HepG2 (cell line): ENCODE measurements around the gene C19orf44. TPM values are rescaled to one million over a fixed set of nuclear protein-coding genes. Genes with fewer than 3 reads are reported as not detected.
A peak's percentile ranks its signal among the peaks of the same experiment; 100 is the strongest.

Experiments used
- CHD2 ChIP-seq: IDR thresholded peaks from 2 replicates; pipeline ENCODE4 v1.6.1; 2011; ENCODE audit warnings: low read depth, low read length, improper control_type of control experiment
- DMAP1 ChIP-seq: IDR thresholded peaks from 2 replicates; pipeline ENCODE4 v1.6.1; 2016
- DRAP1 ChIP-seq: IDR thresholded peaks from 2 replicates; pipeline ENCODE4 v1.6.1; 2016; ENCODE audit warnings: missing genetic modification reagents, missing compliant biosample characterization
- FOXA1 ChIP-seq, 2 experiments: fragments of 450-650 bp in 1 of 2; sonication (generic) in 1 of 2; formaldehyde crosslinking in 1 of 2; IDR thresholded peaks; 2 replicates each; pipeline versions ENCODE4 v1.4.0 to v1.6.1; 2016 to 2020; ENCODE audit warnings: missing genetic modification reagents in 1 of 2
- FOXM1 ChIP-seq: sonication (generic); formaldehyde crosslinking; IDR thresholded peaks from 2 replicates; pipeline ENCODE4 v1.5.0; 2020; ENCODE audit warnings: missing genetic modification reagents
- GFI1 ChIP-seq: sonication (generic); formaldehyde crosslinking; IDR thresholded peaks from 2 replicates; pipeline ENCODE4 v1.5.0; 2020; ENCODE audit warnings: missing genetic modification reagents, mild to moderate bottlenecking, borderline replicate concordance
- GTF3A ChIP-seq: sonication (generic); formaldehyde crosslinking; conservative IDR thresholded peaks from 2 replicates; pipeline ENCODE4 v1.4.0; 2020; ENCODE audit warnings: mild to moderate bottlenecking, missing genetic modification reagents
- HOXD1 ChIP-seq: sonication (generic); formaldehyde crosslinking; IDR thresholded peaks from 2 replicates; pipeline ENCODE4 v1.5.0; 2020; ENCODE audit warnings: missing genetic modification reagents
- ISL2 ChIP-seq: sonication (generic); formaldehyde crosslinking; IDR thresholded peaks from 2 replicates; pipeline ENCODE4 v1.5.0; 2020; ENCODE audit warnings: missing genetic modification reagents
- MAFK ChIP-seq, 2 experiments: IDR thresholded peaks in 1 of 2; conservative IDR thresholded peaks in 1 of 2; 2 replicates each; pipeline ENCODE4 v1.6.1; 2011; ENCODE audit warnings: improper control_type of control experiment in 2 of 2, low read length in 2 of 2
- MBD4 ChIP-seq: IDR thresholded peaks from 2 replicates; pipeline ENCODE4 v1.6.1; 2012; ENCODE audit warnings: low read length, inconsistent platforms, borderline replicate concordance
- PHF20 ChIP-seq: sonication (generic); formaldehyde crosslinking; IDR thresholded peaks from 2 replicates; pipeline ENCODE4 v1.5.0; 2020; ENCODE audit warnings: mild to moderate bottlenecking, missing genetic modification reagents
- RCOR2 ChIP-seq: IDR thresholded peaks from 2 replicates; pipeline ENCODE4 v1.6.1; 2016; ENCODE audit warnings: missing biosample characterization, missing genetic modification reagents
- SIN3B ChIP-seq: fragments of 150-350 bp; IDR thresholded peaks from 2 replicates; pipeline ENCODE4 v1.6.1; 2014; ENCODE audit warnings: low read length
- SNAPC2 ChIP-seq: sonication (generic); formaldehyde crosslinking; IDR thresholded peaks from 2 replicates; pipeline ENCODE4 v1.8.1; 2022; ENCODE audit warnings: mild to moderate bottlenecking, missing genetic modification reagents
- SOX13 ChIP-seq, 3 experiments: fragments of 450-650 bp in 1 of 3; sonication (generic) in 1 of 3; formaldehyde crosslinking in 1 of 3; IDR thresholded peaks in 2 of 3; conservative IDR thresholded peaks in 1 of 3; 2 replicates each; pipeline versions ENCODE4 v1.5.0 to v1.6.1; 2016 to 2020; ENCODE audit warnings: antibody characterized with exemption in 1 of 3, mild to moderate bottlenecking in 1 of 3, missing compliant biosample characterization in 1 of 3, missing genetic modification reagents in 1 of 3, moderate library complexity in 1 of 3
- TAF1 ChIP-seq: sonication (generic); formaldehyde crosslinking; IDR thresholded peaks from 2 replicates; pipeline ENCODE4 v1.4.0; 2020; ENCODE audit warnings: missing genetic modification reagents
- TCF7L2 ChIP-seq: IDR thresholded peaks from 2 replicates; pipeline ENCODE4 v1.6.1; 2011; ENCODE audit warnings: mild to moderate bottlenecking, low read depth, low read length, moderate library complexity
- TEAD2 ChIP-seq: sonication (generic); formaldehyde crosslinking; IDR thresholded peaks from 2 replicates; pipeline ENCODE4 v1.9.0; 2021; ENCODE audit warnings: missing genetic modification reagents
- TEAD3 ChIP-seq: optimal IDR thresholded peaks from 2 replicates; pipeline ENCODE3; 2016; ENCODE audit warnings: borderline replicate concordance
- ZBTB21 ChIP-seq: sonication (generic); formaldehyde crosslinking; IDR thresholded peaks from 2 replicates; pipeline ENCODE4 v1.4.0; 2020; ENCODE audit warnings: missing genetic modification reagents
- ZMAT3 ChIP-seq: sonication (generic); formaldehyde crosslinking; conservative IDR thresholded peaks from 2 replicates; pipeline ENCODE4 v1.7.0; 2021; ENCODE audit warnings: missing genetic modification reagents
- ZNF431 ChIP-seq: sonication (generic); formaldehyde crosslinking; IDR thresholded peaks from 2 replicates; pipeline ENCODE4 v1.9.0; 2022; ENCODE audit warnings: missing genetic modification reagents, low read depth, mild to moderate bottlenecking, borderline replicate concordance
- ZNF644 ChIP-seq: IDR thresholded peaks from 2 replicates; pipeline ENCODE4 v1.6.1; 2016; ENCODE audit warnings: low read depth
- ZUFSP ChIP-seq: sonication (generic); formaldehyde crosslinking; IDR thresholded peaks from 2 replicates; pipeline ENCODE4 v1.9.0; 2021; ENCODE audit warnings: missing genetic modification reagents, mild to moderate bottlenecking, borderline replicate concordance
- polyA plus RNA-seq, 8 experiments: library from polyadenylated mRNA; depleted of rRNA in 3 of 8; stranded (reverse) in 7 of 8; unstranded in 1 of 8; fragments of >200 nt; fragmentation: Illumina TruSeq in 4 of 8; extraction: Trizol in 4 of 8; gene quantifications; 2 replicates each; pipeline versions ENCODE4 v1.2.1 to v1.2.3, GENCODE V29; 2011 to 2016; ENCODE audit warnings: low read depth in 4 of 8, missing spikeins in 1 of 8, mixed read lengths in 1 of 8; ENCODE audit not compliant: insufficient read depth in 1 of 8
- total RNA-seq, 5 experiments: library from RNA; depleted of rRNA; stranded (reverse); fragments of >200 nt; fragmentation: Illumina TruSeq; extraction: Trizol; gene quantifications; 2 replicates each; pipeline ENCODE4 v1.2.3, GENCODE V29; 2016; ENCODE audit warnings: low read depth in 1 of 5
- TF ChIP-seq, protein P1 (sequence below): fragments of 450-650 bp; IDR thresholded peaks from 2 replicates; pipeline ENCODE4 v1.6.1; 2017; ENCODE audit warnings: mild to moderate bottlenecking
- TF ChIP-seq, protein P2 (sequence below): sonication (generic); formaldehyde crosslinking; IDR thresholded peaks from 2 replicates; pipeline ENCODE4 v1.8.0; 2022; ENCODE audit warnings: mild to moderate bottlenecking, missing genetic modification reagents, moderate library complexity

The C19orf44 gene
- total and polyA plus RNA-seq, 2 of the 13 experiments (the other 11 are each of a cell fraction or from before 2014, with no cell fraction given), result 3.2 to 4.3 TPM

DNA sequence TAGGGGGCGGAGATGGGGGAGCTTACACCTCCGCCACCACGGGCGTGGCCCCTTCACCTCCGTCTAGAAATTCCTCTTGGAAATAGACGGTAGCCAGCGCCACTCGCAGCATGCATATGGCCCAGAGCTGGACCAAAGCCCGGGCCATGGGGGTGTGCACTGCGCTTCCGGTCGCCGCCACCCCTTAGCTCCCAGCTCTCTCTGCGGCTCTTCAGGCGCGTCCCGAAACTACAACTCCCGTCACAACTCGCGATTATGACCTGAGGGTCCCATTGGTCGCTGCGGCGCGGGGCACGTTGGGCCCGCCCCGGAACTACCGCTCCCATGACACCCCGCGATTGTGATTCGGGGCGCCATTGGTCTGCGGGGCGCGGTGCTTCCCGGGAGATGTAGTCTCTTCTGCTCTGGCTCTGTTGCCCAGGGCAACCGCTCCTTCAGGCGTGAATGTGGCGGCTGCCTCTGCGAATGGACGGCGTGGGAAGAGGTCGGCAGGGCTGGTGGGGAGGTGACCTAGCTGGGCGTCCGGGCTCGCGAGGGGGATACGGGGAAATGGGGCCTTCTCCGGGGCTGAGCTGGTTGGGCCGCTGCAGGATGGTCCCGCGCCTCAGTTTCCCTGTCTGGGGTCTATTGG lies at the start of gene C19orf44, which contains the start of gene CALR3 (continued):
- no peak for TF ChIP-seq SOX13 (IDR thresholded peaks at IDR 0.05)
- TF ChIP-seq SOX13 (CRISPR knock-in tag; conservative IDR thresholded peaks at IDR 0.05 in 1 of 2, IDR thresholded peaks at IDR 0.05 in 1 of 2), result peak in 1 of 2 experiments; percentile 26; a peak in 1 of 4 replicates
- no peak for TF ChIP-seq RCOR2
- TF ChIP-seq TEAD2, result no peak
- TF ChIP-seq DMAP1 (CRISPR knock-in tag), result peak; percentile 51; the same call in 1 of the 2 replicates
- TF ChIP-seq ZNF644 (CRISPR knock-in tag), result no peak
- peak; percentile 75 for TF ChIP-seq CHD2
- no peak for TF ChIP-seq ZUFSP
- TF ChIP-seq, protein P1, sequence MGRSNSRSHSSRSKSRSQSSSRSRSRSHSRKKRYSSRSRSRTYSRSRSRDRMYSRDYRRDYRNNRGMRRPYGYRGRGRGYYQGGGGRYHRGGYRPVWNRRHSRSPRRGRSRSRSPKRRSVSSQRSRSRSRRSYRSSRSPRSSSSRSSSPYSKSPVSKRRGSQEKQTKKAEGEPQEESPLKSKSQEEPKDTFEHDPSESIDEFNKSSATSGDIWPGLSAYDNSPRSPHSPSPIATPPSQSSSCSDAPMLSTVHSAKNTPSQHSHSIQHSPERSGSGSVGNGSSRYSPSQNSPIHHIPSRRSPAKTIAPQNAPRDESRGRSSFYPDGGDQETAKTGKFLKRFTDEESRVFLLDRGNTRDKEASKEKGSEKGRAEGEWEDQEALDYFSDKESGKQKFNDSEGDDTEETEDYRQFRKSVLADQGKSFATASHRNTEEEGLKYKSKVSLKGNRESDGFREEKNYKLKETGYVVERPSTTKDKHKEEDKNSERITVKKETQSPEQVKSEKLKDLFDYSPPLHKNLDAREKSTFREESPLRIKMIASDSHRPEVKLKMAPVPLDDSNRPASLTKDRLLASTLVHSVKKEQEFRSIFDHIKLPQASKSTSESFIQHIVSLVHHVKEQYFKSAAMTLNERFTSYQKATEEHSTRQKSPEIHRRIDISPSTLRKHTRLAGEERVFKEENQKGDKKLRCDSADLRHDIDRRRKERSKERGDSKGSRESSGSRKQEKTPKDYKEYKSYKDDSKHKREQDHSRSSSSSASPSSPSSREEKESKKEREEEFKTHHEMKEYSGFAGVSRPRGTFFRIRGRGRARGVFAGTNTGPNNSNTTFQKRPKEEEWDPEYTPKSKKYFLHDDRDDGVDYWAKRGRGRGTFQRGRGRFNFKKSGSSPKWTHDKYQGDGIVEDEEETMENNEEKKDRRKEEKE, result no peak
- no peak for TF ChIP-seq TCF7L2
- peak; percentile 33; the same call in 1 of the 2 replicates for TF ChIP-seq ZMAT3
- TF ChIP-seq, protein P2, sequence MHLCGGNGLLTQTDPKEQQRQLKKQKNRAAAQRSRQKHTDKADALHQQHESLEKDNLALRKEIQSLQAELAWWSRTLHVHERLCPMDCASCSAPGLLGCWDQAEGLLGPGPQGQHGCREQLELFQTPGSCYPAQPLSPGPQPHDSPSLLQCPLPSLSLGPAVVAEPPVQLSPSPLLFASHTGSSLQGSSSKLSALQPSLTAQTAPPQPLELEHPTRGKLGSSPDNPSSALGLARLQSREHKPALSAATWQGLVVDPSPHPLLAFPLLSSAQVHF (CRISPR knock-in tag), result no peak
- TF ChIP-seq MAFK (conservative IDR thresholded peaks at IDR 0.05 in 1 of 2, IDR thresholded peaks at IDR 0.05 in 1 of 2; ENCODE audit: low read length in 2 of 2), result no peak
- TF ChIP-seq GFI1 (CRISPR knock-in tag), result no peak
- TF ChIP-seq SIN3B, result no peak
- no peak for TF ChIP-seq ZBTB21 (CRISPR knock-in tag)
- TF ChIP-seq FOXA1 (IDR thresholded peaks at IDR 0.05), result no peak
- no peak for TF ChIP-seq FOXA1 (CRISPR knock-in tag; IDR thresholded peaks at IDR 0.05)
- no peak for TF ChIP-seq ZNF431 (CRISPR knock-in tag)
- peak; percentile 36; the same call in 1 of the 2 replicates for TF ChIP-seq TAF1 (CRISPR knock-in tag)
- TF ChIP-seq HOXD1, result 0 out of 2 replicates have a peak, but pooled peaks have one; percentile 32
- peak; percentile 81 for TF ChIP-seq PHF20
- TF ChIP-seq TEAD3 (CRISPR knock-in tag), result peak; percentile 52
- TF ChIP-seq ISL2 (CRISPR knock-in tag), result peak; percentile 41; the same call in 1 of the 2 replicates
- no peak for TF ChIP-seq GTF3A (CRISPR knock-in tag)
- no peak for TF ChIP-seq FOXM1
- no peak for TF ChIP-seq MBD4
- TF ChIP-seq DRAP1 (CRISPR knock-in tag), result 0 out of 2 replicates have a peak, but pooled peaks have one; percentile 17
- TF ChIP-seq SNAPC2 (CRISPR knock-in tag), result no peak
